Suprapubic skin (tissue), 4 donors: ENCODE data around the gene SH3RF1. TPM values are rescaled to one million over a fixed set of nuclear protein-coding genes. Genes with fewer than 3 reads are reported as not detected.
"Not testable (repeated sequence)": the region's sequence is repeated elsewhere in the genome, so short reads cannot be mapped to it uniquely, and the experiment has no call there.

Experiments used
- DNase-seq, 2 donors: peaks; one replicate each; pipeline ENCODE4 v3.0.0-alpha.2; 2019; ENCODE audit warnings: low spot score in 2 of 2
- H3K27ac ChIP-seq: fragments of 200-600 bp; sonication (generic); one replicate; pipeline ENCODE4 v1.5.1; 2019
- H3K27me3 ChIP-seq: fragments of 200-600 bp; sonication (generic); one replicate; pipeline ENCODE4 v1.5.1; 2019
- H3K36me3 ChIP-seq: fragments of 200-600 bp; sonication (generic); one replicate; pipeline ENCODE4 v1.5.1; 2019
- H3K4me1 ChIP-seq: fragments of 200-600 bp; sonication (generic); one replicate; pipeline ENCODE4 v1.5.1; 2019
- H3K4me3 ChIP-seq: fragments of 200-600 bp; sonication (generic); one replicate; pipeline ENCODE4 v1.5.1; 2019; ENCODE audit warnings: mild to moderate bottlenecking
- H3K9me3 ChIP-seq: fragments of 200-600 bp; sonication (generic); one replicate; pipeline ENCODE4 v1.5.1; 2019
- CTCF ChIP-seq, 2 donors: fragments of 200-600 bp in 1 of 2; fragments of 450-650 bp in 1 of 2; sonication (generic) in 1 of 2; IDR thresholded peaks; one replicate each; pipeline ENCODE4 v1.5.1; 2016 to 2019; ENCODE audit warnings: antibody characterized with exemption in 2 of 2, mild to moderate bottlenecking in 1 of 2, moderate library complexity in 1 of 2
- EP300 ChIP-seq: sonication (generic); formaldehyde crosslinking; IDR thresholded peaks from one replicate; pipeline ENCODE4 v1.6.1; 2017; ENCODE audit warnings: antibody characterized with exemption
- POLR2A ChIP-seq, 2 donors: fragments of 450-650 bp; IDR thresholded peaks; one replicate each; pipeline ENCODE4 v1.6.1; 2017; ENCODE audit warnings: antibody characterized with exemption in 2 of 2, mild to moderate bottlenecking in 2 of 2, moderate library complexity in 2 of 2
- POLR2AphosphoS5 ChIP-seq, 3 donors: sonication (generic); formaldehyde crosslinking; IDR thresholded peaks; one replicate each; pipeline ENCODE4 v1.6.1; 2017; ENCODE audit warnings: antibody characterized with exemption in 3 of 3
- WGBS: methylation state at CpG from one replicate; pipeline ENCODE4 v1.1.5; 2018; 5-methylcytosine and 5-hydroxymethylcytosine counted together
- total RNA-seq, 4 donors: library from RNA; depleted of rRNA; stranded (reverse); fragments of >200 nt; gene quantifications; one replicate each; pipeline ENCODE4 v1.1.0, GENCODE V29; 2016

The SH3RF1 gene
- total RNA-seq, 4 donors from 2014 or later = 10.8 to 18.1 (median 15.0) TPM

GRCh38 chr4:169188204-169188603 is 82.6 kb downstream of the SH3RF1 start:
- H3K36me3 ChIP-seq = no peaks in the 10 kb centered on the region
- H3K4me3 ChIP-seq = no peak overlapping the region
- H3K9me3 ChIP-seq = no peaks in the 10 kb centered on the region
- H3K4me1 ChIP-seq = peaks cover 25% of the 10 kb centered on the region
- WGBS = 87% methylated on average over 3 of the region's 3 CpGs
- no peak for TF ChIP-seq POLR2AphosphoS5 (IDR thresholded peaks at IDR 0.05)
- no peak for TF ChIP-seq CTCF (IDR thresholded peaks at IDR 0.05)
- TF ChIP-seq EP300 = no peak
- TF ChIP-seq POLR2A (IDR thresholded peaks at IDR 0.05) = no peak
- no peaks in the 10 kb centered on the region for H3K27me3 ChIP-seq
- no peak for DNase-seq
- no peak overlapping the region for H3K27ac ChIP-seq

GRCh38 chr4:169185133-169185956 is 85.4 kb downstream of the SH3RF1 start:
- WGBS = 58% methylated on average over 7 of the region's 7 CpGs

GRCh38 chr4:169184686-169185085 is 86.1 kb downstream of the SH3RF1 start:
- Histone ChIP-seq H3K27ac (no peak overlapping the region), H3K4me3 (no peak overlapping the region), H3K4me1 (peaks cover 30% of the 10 kb centered on the region), H3K36me3 (no peaks in the 10 kb centered on the region), H3K27me3 (no peaks in the 10 kb centered on the region), H3K9me3 (no peaks in the 10 kb centered on the region)
- 53% methylated on average over 3 of the region's 3 CpGs for WGBS
- TF ChIP-seq POLR2AphosphoS5 (IDR thresholded peaks at IDR 0.05) = no peak
- TF ChIP-seq EP300 = no peak
- DNase-seq = no peak

More at GRCh38 chr4:169185133-169185956, 85.4 kb downstream of the SH3RF1 start:
- Histone ChIP-seq H3K4me3 (no peak overlapping the region), H3K27ac (no peak overlapping the region), H3K36me3 (no peaks in the 10 kb centered on the region), H3K27me3 (no peaks in the 10 kb centered on the region), H3K9me3 (no peaks in the 10 kb centered on the region), H3K4me1 (peaks cover 26% of the 10 kb centered on the region)
- DNase-seq = no peak
- TF ChIP-seq CTCF (IDR thresholded peaks at IDR 0.05) = no peak
- TF ChIP-seq POLR2A (IDR thresholded peaks at IDR 0.05) = no peak
- no peak for TF ChIP-seq EP300
- TF ChIP-seq POLR2AphosphoS5 (IDR thresholded peaks at IDR 0.05) = no peak

GRCh38 chr4:169184236-169184635 is 86.5 kb downstream of the SH3RF1 start:
- no peak for DNase-seq
- TF ChIP-seq POLR2A (IDR thresholded peaks at IDR 0.05) = no peak
- no peak overlapping the region for H3K27ac ChIP-seq
- 37% methylated on average over 3 of the region's 3 CpGs for WGBS
- H3K36me3 ChIP-seq = no peaks in the 10 kb centered on the region
- H3K9me3 ChIP-seq = no peaks in the 10 kb centered on the region
- H3K4me3 ChIP-seq = no peak overlapping the region
- H3K4me1 ChIP-seq = peaks cover 30% of the 10 kb centered on the region
- no peaks in the 10 kb centered on the region for H3K27me3 ChIP-seq

GRCh38 chr4:169183581-169183980 is 87.2 kb downstream of the SH3RF1 start:
- 46% methylated on average over 2 of the region's 2 CpGs for WGBS
- no peaks in the 10 kb centered on the region for H3K27me3 ChIP-seq
- H3K36me3 ChIP-seq = no peaks in the 10 kb centered on the region
- H3K4me1 ChIP-seq = peaks cover 30% of the 10 kb centered on the region
- DNase-seq = no peak
- TF ChIP-seq POLR2A (IDR thresholded peaks at IDR 0.05) (no peak), EP300 (no peak), POLR2AphosphoS5 (IDR thresholded peaks at IDR 0.05) (no peak), CTCF (IDR thresholded peaks at IDR 0.05) (no peak)
- no peaks in the 10 kb centered on the region for H3K9me3 ChIP-seq
- H3K27ac ChIP-seq = no peak overlapping the region
- no peak overlapping the region for H3K4me3 ChIP-seq

GRCh38 chr4:169179609-169180521 is 90.9 kb downstream of the SH3RF1 start:
- Histone ChIP-seq H3K4me3 (no peak overlapping the region), H3K9me3 (no peaks in the 10 kb centered on the region), H3K27ac (no peak overlapping the region), H3K36me3 (no peaks in the 10 kb centered on the region), H3K27me3 (no peaks in the 10 kb centered on the region), H3K4me1 (peaks cover 21% of the 10 kb centered on the region)
- 38% methylated on average over 13 of the region's 13 CpGs for WGBS
- DNase-seq = no peak
- TF ChIP-seq POLR2A (IDR thresholded peaks at IDR 0.05) (no peak), POLR2AphosphoS5 (IDR thresholded peaks at IDR 0.05) (no peak), CTCF (IDR thresholded peaks at IDR 0.05) (no peak), EP300 (no peak)

GRCh38 chr4:169178092-169178491 is 92.7 kb downstream of the SH3RF1 start:
- H3K27me3 ChIP-seq, H3K4me3 ChIP-seq, DNase-seq, H3K4me1 ChIP-seq, H3K27ac ChIP-seq, H3K9me3 ChIP-seq, H3K36me3 ChIP-seq: not testable (repeated sequence)
- WGBS = 83% methylated on average over 4 of the region's 4 CpGs
